Astrocyte (in vitro differentiated cells and primary cell): Measurements from ENCODE around the gene SMAD7. TPM values are rescaled to one million over a fixed set of nuclear protein-coding genes. Genes with fewer than 3 reads are reported as not detected.

ENCODE experiments used
- DNase-seq: peaks from one replicate; pipeline ENCODE4 v3.0.0-alpha.2; 2010; ENCODE audit warnings: low read depth
- FAIRE-seq: peaks from 2 replicates; lab custom pipeline; 2011; peaks lifted over from hg19 to GRCh38; lab: Jason Lieb, UNC
- H2AFZ ChIP-seq: 2 replicates; pipeline ENCODE4 v1.6.0; 2012; ENCODE audit warnings: low read depth, low read length, inconsistent platforms
- H3K27ac ChIP-seq: 2 replicates; pipeline ENCODE4 v1.5.1; 2011; ENCODE audit warnings: low read depth, low read length, inconsistent platforms
- H3K27me3 ChIP-seq: 2 replicates; pipeline ENCODE4 v1.6.0; 2011; ENCODE audit warnings: low read length, inconsistent platforms; ENCODE audit not compliant: insufficient read depth
- H3K36me3 ChIP-seq: 2 replicates; pipeline ENCODE4 v1.5.1; 2011; ENCODE audit warnings: low read length, inconsistent platforms; ENCODE audit not compliant: insufficient read depth
- H3K4me1 ChIP-seq: 2 replicates; pipeline ENCODE4 v1.5.1; 2011; ENCODE audit warnings: low read length, inconsistent platforms; ENCODE audit not compliant: insufficient read depth
- H3K4me2 ChIP-seq: 2 replicates; pipeline ENCODE4 v1.6.0; 2012; ENCODE audit warnings: low read length, inconsistent platforms
- H3K4me3 ChIP-seq: 2 replicates; pipeline ENCODE4 v1.5.1; 2011; ENCODE audit warnings: low read depth, mild to moderate bottlenecking, low read length, inconsistent platforms; ENCODE audit not compliant: insufficient read depth
- H3K79me2 ChIP-seq: 2 replicates; pipeline ENCODE4 v1.6.0; 2012; ENCODE audit warnings: mild to moderate bottlenecking, low read length, inconsistent platforms; ENCODE audit not compliant: insufficient read depth
- H3K9ac ChIP-seq: 2 replicates; pipeline ENCODE4 v1.6.0; 2012; ENCODE audit warnings: mild to moderate bottlenecking, low read length, inconsistent platforms
- H3K9me3 ChIP-seq: 2 replicates; pipeline ENCODE4 v1.5.1; 2012; ENCODE audit warnings: low read depth, mild to moderate bottlenecking, low read length, inconsistent platforms; ENCODE audit not compliant: insufficient read depth
- H4K20me1 ChIP-seq: 2 replicates; pipeline ENCODE4 v1.6.0; 2012; ENCODE audit warnings: low read length, inconsistent platforms; ENCODE audit not compliant: insufficient read depth
- H3K27ac Mint-ChIP-seq: one replicate; pipeline ENCODE4 v1.8.0; 2021; ENCODE audit warnings: mild to moderate bottlenecking, mixed read lengths; ENCODE audit not compliant: unreplicated experiment
- H3K27me3 Mint-ChIP-seq: one replicate; pipeline ENCODE4 v1.8.0; 2021; ENCODE audit warnings: low read depth, mixed read lengths; ENCODE audit not compliant: unreplicated experiment
- H3K36me3 Mint-ChIP-seq: one replicate; pipeline ENCODE4 v1.8.0; 2021; ENCODE audit warnings: low read depth, mixed read lengths; ENCODE audit not compliant: unreplicated experiment
- H3K4me1 Mint-ChIP-seq: one replicate; pipeline ENCODE4 v1.8.0; 2021; ENCODE audit warnings: low read depth, mixed read lengths; ENCODE audit not compliant: unreplicated experiment
- H3K4me3 Mint-ChIP-seq: one replicate; pipeline ENCODE4 v1.8.0; 2021; ENCODE audit warnings: mild to moderate bottlenecking, moderate library complexity, mixed read lengths; ENCODE audit not compliant: unreplicated experiment
- H3K9me3 Mint-ChIP-seq: one replicate; pipeline ENCODE4 v1.8.0; 2021; ENCODE audit warnings: mild to moderate bottlenecking, mixed read lengths; ENCODE audit not compliant: unreplicated experiment
- CTCF ChIP-seq: IDR thresholded peaks from 2 replicates; pipeline ENCODE4 v1.5.1; 2011; ENCODE audit warnings: low read depth, mild to moderate bottlenecking, inconsistent platforms, low read length, moderate library complexity; ENCODE audit not compliant: insufficient read depth
- EZH2 ChIP-seq: IDR thresholded peaks from 2 replicates; pipeline ENCODE4 v1.6.1; 2012; ENCODE audit warnings: mild to moderate bottlenecking, low read length, inconsistent platforms; ENCODE audit not compliant: insufficient read depth
- total RNA-seq: library from RNA; stranded (reverse); gene quantifications from 2 replicates; pipeline ENCODE4 v1.2.1, GENCODE V29; 2021

Gene SMAD7
- total RNA-seq, 1 donor from 2014 or later = 62.9 TPM

GRCh38 chr18:48989304-48990303, 38.8 kb upstream of the SMAD7 start:
- Histone ChIP-seq H3K27me3 (no peaks in the 10 kb centered on the region), H3K4me3 (no peak overlapping the region), H3K36me3 (no peaks in the 10 kb centered on the region), H3K9me3 (no peaks in the 10 kb centered on the region), H3K79me2 (no peaks in the 10 kb centered on the region), H2AFZ (no peak overlapping the region), H3K4me2 (peak overlapping the region; percentile 50), H3K4me1 (peaks cover 37% of the 10 kb centered on the region), H3K27ac (no peak overlapping the region), H4K20me1 (no peaks in the 10 kb centered on the region), H3K9ac (peak overlapping the region; percentile 49)
- H3K36me3 Mint-ChIP-seq = no peaks in the 10 kb centered on the region
- H3K27ac Mint-ChIP-seq = no peak overlapping the region
- H3K4me3 Mint-ChIP-seq = no peak overlapping the region
- peaks cover 2% of the 10 kb centered on the region for H3K27me3 Mint-ChIP-seq
- no peaks in the 10 kb centered on the region for H3K9me3 Mint-ChIP-seq
- TF ChIP-seq EZH2 (no peak), CTCF (no peak)
- DNase-seq (no peak), FAIRE-seq (no peak)
- H3K4me1 Mint-ChIP-seq = peaks cover 38% of the 10 kb centered on the region

GRCh38 chr18:48988508-48989303, 37.9 kb upstream of the SMAD7 start:
- Histone ChIP-seq H3K4me2 (no peak overlapping the region), H2AFZ (no peak overlapping the region), H3K9me3 (no peaks in the 10 kb centered on the region), H3K27me3 (no peaks in the 10 kb centered on the region), H3K9ac (no peak overlapping the region), H3K27ac (no peak overlapping the region), H3K4me1 (peaks cover 29% of the 10 kb centered on the region), H3K4me3 (no peak overlapping the region), H3K36me3 (no peaks in the 10 kb centered on the region), H4K20me1 (no peaks in the 10 kb centered on the region), H3K79me2 (no peaks in the 10 kb centered on the region)
- Mint-ChIP-seq H3K4me3 (no peak overlapping the region), H3K9me3 (no peaks in the 10 kb centered on the region), H3K27me3 (peaks cover 2% of the 10 kb centered on the region), H3K36me3 (no peaks in the 10 kb centered on the region), H3K4me1 (peaks cover 35% of the 10 kb centered on the region), H3K27ac (no peak overlapping the region)
- no peak for FAIRE-seq
- DNase-seq = no peak
- TF ChIP-seq EZH2 (no peak), CTCF (no peak)
